Measurements from ENCODE around the gene MAPKAP1.

Gene MAPKAP1

GRCh38 chr9:125532812-125533594 lies 174.0 kb downstream of the MAPKAP1 start:
- DNase-seq: no peak

- no peak for DNase-seq
These were observed 174.6 kb downstream of the MAPKAP1 start for GRCh38 chr9:125532412-125532811.

GRCh38 chr9:125529589-125530515 lies 177.2 kb downstream of the MAPKAP1 start:
- DNase-seq: no peak

GRCh38 chr9:125529107-125529506 lies 177.9 kb downstream of the MAPKAP1 start:
- DNase-seq: no peak

- no peak for DNase-seq
These were observed 179.5 kb downstream of the MAPKAP1 start for GRCh38 chr9:125527471-125528002.

- DNase-seq: no peak
These were observed 180.9 kb downstream of the MAPKAP1 start for GRCh38 chr9:125525921-125526631.

- no peak for DNase-seq
These were observed 182.2 kb downstream of the MAPKAP1 start for GRCh38 chr9:125524583-125525355.

- DNase-seq: no peak
These were observed 183.3 kb downstream of the MAPKAP1 start for GRCh38 chr9:125523681-125524080.

- no peak for DNase-seq
These were observed 184.7 kb downstream of the MAPKAP1 start for GRCh38 chr9:125522328-125522725.

- peak in 1 of 2 experiments; percentile 36 for DNase-seq
These were observed 185.3 kb downstream of the MAPKAP1 start for GRCh38 chr9:125521462-125522327.

- no peak for DNase-seq
These were observed 187.3 kb downstream of the MAPKAP1 start for GRCh38 chr9:125519734-125520133.

GRCh38 chr9:125517577-125517976 lies 189.4 kb downstream of the MAPKAP1 start:
- no peak for DNase-seq

- no peak for DNase-seq
These were observed 190.7 kb downstream of the MAPKAP1 start for GRCh38 chr9:125515983-125516940.

GRCh38 chr9:125515281-125515680 lies 191.7 kb downstream of the MAPKAP1 start:
- no peak for DNase-seq

GRCh38 chr9:125514468-125514867 lies 192.5 kb downstream of the MAPKAP1 start:
- no peak for DNase-seq

- peak in 1 of 2 experiments; percentile 49 for DNase-seq
These were observed 193.2 kb downstream of the MAPKAP1 start for GRCh38 chr9:125513668-125514413.

GRCh38 chr9:125513303-125513667 lies 193.7 kb downstream of the MAPKAP1 start:
- DNase-seq: no peak

- DNase-seq: no peak
These were observed 195.0 kb downstream of the MAPKAP1 start for GRCh38 chr9:125511789-125512660.
